Stimulated activated CD4-positive, alpha-beta T cell treated with anti-CD3 and anti-CD28 coated beads, Interleukin-12 subunit alpha, Interleukin-12 subunit beta, amount 100 ng/mL, for 4 hours (primary cell): ENCODE measurements around the gene EIF4G2.

Experiments used
- DNase-seq: peaks from one replicate; pipeline ENCODE4 v3.0.0-alpha.2; 2020

The EIF4G2 gene

GRCh38 chr11:10770626-10771254 lies 38.0 kb downstream of the EIF4G2 start:
- no peak for DNase-seq

- DNase-seq = no peak
Observed at GRCh38 chr11:10764412-10764811, 44.3 kb downstream of the EIF4G2 start.

- no peak for DNase-seq
Observed at GRCh38 chr11:10763766-10764165, 45.0 kb downstream of the EIF4G2 start.

GRCh38 chr11:10762913-10763421 lies 45.8 kb downstream of the EIF4G2 start:
- no peak for DNase-seq

- no peak for DNase-seq
Observed at GRCh38 chr11:10762185-10762584, 46.5 kb downstream of the EIF4G2 start.

GRCh38 chr11:10761085-10761698 lies 47.5 kb downstream of the EIF4G2 start:
- no peak for DNase-seq

- no peak for DNase-seq
Observed at GRCh38 chr11:10758957-10759356, 49.8 kb downstream of the EIF4G2 start.

GRCh38 chr11:10752486-10752885 lies 56.2 kb downstream of the EIF4G2 start:
- DNase-seq = no peak

GRCh38 chr11:10752061-10752460 lies 56.7 kb downstream of the EIF4G2 start:
- DNase-seq = no peak

GRCh38 chr11:10751581-10751940 lies 57.2 kb downstream of the EIF4G2 start:
- no peak for DNase-seq

- DNase-seq = peak; percentile 86
Observed at GRCh38 chr11:10750838-10751580, 57.7 kb downstream of the EIF4G2 start, which contains the start of gene CTR9. CTR9 (plus strand) TSS chr11:10751246; CDS start chr11:10751413, 167 bp downstream.

GRCh38 chr11:10749476-10749875 lies 59.2 kb downstream of the EIF4G2 start:
- no peak for DNase-seq

- DNase-seq = no peak
Observed at GRCh38 chr11:10747733-10748132, 61.0 kb downstream of the EIF4G2 start.
